GM15510 (cell line): ENCODE results near the gene HAUS5.

Source experiments
- POLR2A ChIP-seq: IDR thresholded peaks from 3 replicates; pipeline ENCODE4 v1.6.1; 2011; ENCODE audit warnings: borderline replicate concordance; ENCODE audit not compliant: insufficient read length; ENCODE audit errors: extremely low read depth

HAUS5 gene

GRCh38 chr19:35645680-35646511, 33.4 kb downstream of the HAUS5 start:
- no peak for TF ChIP-seq POLR2A

GRCh38 chr19:35648017-35648961, 35.8 kb downstream of the HAUS5 start, which contains the start of gene COX6B1:
Gene COX6B1, plus strand, starts transcription at chr19:35648323. Its CDS starts 2,921 bp downstream, at chr19:35651244.
- peak; percentile 86 for TF ChIP-seq POLR2A

GRCh38 chr19:35650581-35650980, 38.0 kb downstream of the HAUS5 start:
- TF ChIP-seq POLR2A, result no peak

DNA sequence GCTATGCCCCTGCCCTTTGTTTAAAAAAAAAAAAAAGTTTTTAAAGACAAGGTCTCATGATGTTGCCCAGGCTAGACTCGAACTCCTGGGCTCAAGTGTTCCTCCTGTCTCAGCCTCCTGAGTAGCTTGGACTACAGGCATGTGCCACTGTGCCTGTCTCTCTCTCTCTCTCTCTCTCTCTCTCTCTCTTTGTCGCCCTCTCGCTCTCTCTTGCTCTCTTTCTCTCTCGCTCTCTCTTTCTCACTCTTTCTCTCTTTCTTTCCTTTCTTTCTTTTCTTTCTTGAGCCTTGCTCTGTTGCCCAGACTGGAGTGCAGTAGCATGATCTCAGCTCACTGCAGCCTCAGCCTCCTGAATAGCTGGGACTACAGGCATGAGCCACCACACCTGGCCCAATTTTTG, 43.1 kb downstream of the HAUS5 start:
- TF ChIP-seq POLR2A, result no peak

- TF ChIP-seq POLR2A, result no peak
Observed at GRCh38 chr19:35656700-35657099, 44.2 kb downstream of the HAUS5 start.

DNA sequence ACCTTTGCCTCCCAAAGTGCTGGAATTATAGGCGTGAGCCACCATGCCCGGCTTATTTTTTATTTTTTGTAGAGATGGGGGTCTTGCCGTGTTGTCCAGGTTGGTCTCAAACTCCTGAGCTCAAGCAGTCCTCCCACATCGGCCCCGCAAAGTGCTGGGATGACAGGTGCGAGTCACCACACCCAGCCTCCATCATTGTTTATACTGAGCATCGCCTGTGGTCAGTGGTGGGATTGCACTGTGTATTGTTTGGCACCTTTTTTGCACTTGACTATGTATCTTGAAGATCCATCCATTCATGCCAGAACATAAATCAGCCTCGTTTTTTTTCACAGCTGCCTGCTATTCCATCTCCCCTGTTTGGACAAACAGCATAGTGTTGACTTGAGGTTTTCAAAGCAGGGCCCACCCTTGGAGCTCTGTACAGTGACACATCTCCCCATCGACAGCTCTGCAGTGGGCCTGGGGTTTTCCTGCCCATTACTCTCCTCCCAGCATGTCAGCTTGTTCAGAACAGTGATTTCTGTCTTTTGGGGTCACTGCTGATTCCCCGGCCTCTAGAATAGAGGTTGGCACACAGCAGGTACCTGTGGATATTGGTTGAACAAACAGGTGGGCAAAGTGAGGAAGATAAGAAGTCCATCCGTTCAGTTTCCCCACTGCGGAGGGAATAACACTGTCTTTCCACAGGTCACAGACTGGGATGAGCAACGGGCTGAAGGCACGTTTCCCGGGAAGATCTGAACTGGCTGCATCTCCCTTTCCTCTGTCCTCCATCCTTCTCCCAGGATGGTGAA, 45.6 kb downstream of the HAUS5 start:
- no peak for TF ChIP-seq POLR2A

DNA sequence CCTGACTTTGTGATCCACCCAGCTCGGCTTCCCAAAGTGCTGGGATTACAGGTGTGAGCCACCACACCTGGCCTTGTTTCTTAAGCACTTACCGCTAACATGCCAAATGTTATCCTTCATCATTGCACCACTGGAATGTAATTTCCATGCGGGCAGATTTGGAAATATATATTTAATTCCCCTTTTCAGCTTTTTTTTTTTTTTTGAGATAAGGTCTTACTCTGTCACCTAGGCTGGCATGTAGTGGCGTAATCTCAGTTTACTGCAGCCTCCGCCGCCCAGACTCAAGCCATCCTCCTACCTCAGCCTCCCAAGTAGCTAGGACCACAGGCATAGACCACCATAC, 49.4 kb downstream of the HAUS5 start:
- no peak for TF ChIP-seq POLR2A

DNA sequence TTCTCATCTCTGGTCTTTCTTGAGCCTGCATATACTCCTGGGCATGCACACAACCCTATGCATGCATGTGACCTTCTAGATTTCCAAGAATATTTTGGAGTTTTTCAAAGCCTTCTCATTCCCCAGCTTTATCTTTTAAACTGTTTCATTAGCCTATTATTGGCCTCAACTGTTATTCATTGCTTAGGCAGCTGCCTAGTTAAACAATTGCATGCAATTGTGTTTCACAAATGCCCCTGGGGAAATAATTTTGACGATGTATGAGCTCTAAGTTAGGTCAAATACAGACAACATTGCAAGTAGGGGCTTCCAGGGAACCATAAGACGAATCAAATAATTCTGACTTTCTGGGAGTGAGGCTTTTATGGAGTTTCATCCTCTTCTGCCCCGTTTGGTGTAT, 51.4 kb downstream of the HAUS5 start:
- no peak for TF ChIP-seq POLR2A

DNA sequence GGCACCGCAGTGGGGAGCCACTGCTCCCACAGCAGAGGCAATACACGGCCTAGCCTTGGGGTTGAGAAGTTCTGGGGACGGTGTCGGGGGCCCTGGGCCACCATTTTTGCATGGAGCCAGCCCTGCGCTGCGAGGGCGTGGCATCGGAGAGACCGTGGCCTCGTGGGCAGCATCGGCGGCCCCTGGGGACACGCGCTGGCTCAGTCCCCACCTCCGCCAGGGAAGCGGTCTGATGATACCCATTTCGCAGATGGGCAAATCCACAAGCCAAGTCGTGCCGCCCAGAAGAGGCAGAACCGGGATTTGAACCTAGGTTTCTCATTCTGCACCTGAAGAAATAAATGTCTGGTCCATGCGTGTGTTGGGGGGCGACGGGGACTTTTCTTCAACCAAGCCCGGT, 52.6 kb downstream of the HAUS5 start:
- TF ChIP-seq POLR2A, result no peak

DNA sequence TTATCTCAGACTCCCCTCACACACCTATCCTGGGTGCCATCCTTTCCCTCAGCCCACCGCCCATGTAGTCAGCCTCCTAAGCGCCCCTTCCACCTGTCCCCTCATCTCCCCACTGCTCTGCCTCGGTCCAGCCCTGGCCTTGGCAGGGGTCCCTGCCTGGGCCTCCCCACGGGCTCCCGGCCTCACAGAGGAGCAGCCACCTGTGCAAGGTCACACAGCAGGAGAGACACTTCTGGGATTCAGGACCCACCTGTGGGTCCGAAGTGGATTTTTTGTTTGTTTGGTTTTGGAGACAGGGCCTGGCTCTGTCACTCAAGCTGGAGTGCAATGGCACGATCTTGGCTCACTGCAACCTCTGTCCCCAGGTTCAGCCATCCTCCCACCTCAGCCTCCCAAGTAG, 53.1 kb downstream of the HAUS5 start:
- no peak for TF ChIP-seq POLR2A

GRCh38 chr19:35666251-35666913, 53.8 kb downstream of the HAUS5 start, which contains the start of gene UPK1A:
Gene UPK1A, plus strand, starts transcription at chr19:35666517. Its CDS starts 296 bp downstream, at chr19:35666813.
- no peak for TF ChIP-seq POLR2A

GRCh38 chr19:35669566-35669965, 57.0 kb downstream of the HAUS5 start:
- TF ChIP-seq POLR2A, result no peak

DNA sequence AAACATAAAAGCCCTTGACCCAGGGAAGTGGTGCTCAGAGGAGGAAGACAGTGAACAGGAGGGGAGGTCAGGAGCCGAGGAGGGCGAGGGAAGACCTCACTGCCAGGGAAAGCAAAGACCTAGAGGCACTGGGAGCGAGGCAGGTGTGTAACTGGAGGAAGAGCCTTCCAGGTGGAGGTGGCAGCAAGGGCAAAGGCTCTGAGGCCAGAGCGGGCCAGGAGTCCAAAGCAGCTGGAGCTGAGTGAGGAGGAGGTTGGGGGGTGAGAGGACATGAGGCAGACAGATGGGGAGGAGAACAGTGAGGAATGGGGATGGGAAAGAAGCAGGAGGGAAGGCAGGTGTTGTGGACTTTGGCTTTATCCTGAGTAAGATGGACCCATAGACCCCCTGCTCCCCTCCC, 57.4 kb downstream of the HAUS5 start:
- TF ChIP-seq POLR2A, result no peak

DNA sequence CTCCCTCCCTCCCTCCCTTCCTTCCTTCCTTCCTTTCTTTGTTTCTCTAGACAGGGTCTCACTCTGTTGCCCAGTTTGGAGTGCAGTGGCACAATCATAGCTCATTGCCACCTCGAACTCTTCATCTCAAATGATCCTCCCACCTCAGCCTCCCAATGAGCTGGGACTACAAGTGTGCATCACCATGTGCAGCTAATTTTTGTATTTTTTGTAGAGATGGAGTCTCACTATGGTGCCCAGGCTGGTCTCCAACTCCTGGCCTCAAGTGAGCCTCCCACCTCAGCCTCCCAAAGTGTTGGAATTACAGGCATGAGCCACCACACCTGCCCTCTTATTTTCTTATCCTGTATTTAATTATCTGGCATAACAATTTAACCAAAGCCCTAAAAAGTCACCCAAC, 58.2 kb downstream of the HAUS5 start:
- no peak for TF ChIP-seq POLR2A
